ENCODE data around the gene TREM2. TPM values are rescaled to one million over a fixed set of nuclear protein-coding genes. Genes with fewer than 3 reads are reported as not detected.

The TREM2 gene
- total and polyA plus RNA-seq, 2 of the 13 experiments (the other 11 are each of a cell fraction or from before 2014, with no cell fraction given): 0.11 TPM; not detected in 1

DNA sequence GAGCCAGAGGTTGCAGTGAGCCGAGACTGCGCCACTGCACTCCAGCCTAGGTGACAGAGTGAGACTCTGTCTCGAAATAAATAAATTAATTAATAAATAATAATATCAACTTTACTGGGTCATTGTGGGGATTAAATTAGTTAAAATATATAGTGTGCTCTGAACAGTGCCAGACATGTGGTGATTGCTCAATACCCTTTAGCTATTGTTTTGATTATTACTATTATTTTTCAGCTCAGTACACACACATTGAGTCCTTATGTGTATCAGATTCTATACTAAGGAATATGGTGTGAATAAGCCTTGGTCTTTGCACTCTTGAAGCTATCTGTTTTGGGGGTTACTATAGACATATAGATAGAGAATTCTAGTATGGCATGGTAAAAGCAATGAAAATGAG lies 37.6 kb downstream of the TREM2 start:
- H3K4me3 ChIP-seq (replicated peaks in 1 of 3; ENCODE audit: insufficient read depth in 1 of 3, low read depth in 2 of 3, low read length in 3 of 3): no peak overlapping the region
- H2AFZ ChIP-seq (ENCODE audit: low read length): no peak overlapping the region
- H3K9me3 ChIP-seq (ENCODE audit: low read length): no peaks in the 10 kb centered on the region
- FAIRE-seq (no peak), DNase-seq (ENCODE audit: low spot score) (no peak), ATAC-seq (no peak)
- TF ChIP-seq ZMYM3 (CRISPR knock-in tag; IDR thresholded peaks at IDR 0.05) (no peak), CEBPB (IDR thresholded peaks at IDR 0.05; ENCODE audit: borderline replicate concordance, low read depth, low read length) (peak; percentile 52; the same call in 1 of the 2 replicates), HDAC6 (IDR thresholded peaks at IDR 0.05; ENCODE audit: low read depth, low read length) (no peak), AHR (CRISPR knock-in tag; IDR thresholded peaks at IDR 0.05) (no peak)
- in situ Hi-C loops (cut with HindIII; ENCODE audit: extremely low pct_ligation_motif_present, low pct_unique_long_range_greater_than_20kb): no loop called here
- no peaks in the 10 kb centered on the region for H3K4me1 ChIP-seq (ENCODE audit: insufficient read depth, low read length)
- no peaks in the 10 kb centered on the region for H3K79me2 ChIP-seq (ENCODE audit: insufficient read depth, low read length)
- H3K27me3 ChIP-seq (ENCODE audit: control insufficient read depth in 1 of 2, insufficient read depth in 2 of 2, low read length in 2 of 2): peaks cover 0 to 1% of the 10 kb centered on the region in 2 experiments; a peak in 1 of 5 replicates
- H3K9ac ChIP-seq (ENCODE audit: insufficient read depth, low read depth, low read length): no peak overlapping the region
- ChIA-PET CTCF (ENCODE audit: low intra/inter-chr PET ratio, low total read pairs) (no interaction called here), POLR2A (no interaction called here)
- no TSS peak for BruUV-seq (replicated peaks)
- no peak overlapping the region for H3K27ac ChIP-seq (ENCODE audit: extremely low read length, insufficient read depth, low read length)
- H4K20me1 ChIP-seq (ENCODE audit: insufficient read depth, low read length): no peaks in the 10 kb centered on the region
- H3K36me3 ChIP-seq (replicated peaks in 1 of 2; ENCODE audit: control insufficient read depth in 1 of 2, insufficient read depth in 2 of 2, low read length in 2 of 2): no peaks in the 10 kb centered on the region
- WGBS (ENCODE audit: low lambda C conversion rate): 31% methylated on average over 3 of the region's 3 CpGs
- intact Hi-C loops (cut with micrococcal nuclease; ENCODE audit: unreplicated experiment): no loop called here
- no peak overlapping the region for H3K4me2 ChIP-seq (ENCODE audit: low read depth, low read length)

DNA sequence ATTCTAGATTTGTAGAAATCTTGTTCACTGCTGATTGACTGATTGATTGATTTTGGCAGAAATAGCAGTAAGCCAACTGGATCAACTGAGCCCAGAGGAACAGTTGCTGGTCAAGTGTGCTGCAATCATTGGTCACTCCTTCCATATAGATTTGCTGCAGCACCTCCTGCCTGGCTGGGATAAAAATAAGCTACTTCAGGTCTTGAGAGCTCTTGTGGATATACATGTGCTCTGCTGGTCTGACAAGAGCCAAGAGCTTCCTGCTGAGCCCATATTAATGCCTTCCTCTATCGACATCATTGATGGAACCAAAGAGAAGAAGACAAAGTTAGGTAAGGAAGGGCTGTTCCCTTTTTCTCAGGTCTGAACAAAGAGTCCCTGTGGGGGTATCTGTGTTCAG lies 40.0 kb downstream of the TREM2 start:
- POLR2A ChIA-PET: no interaction called here
- Histone ChIP-seq H3K9ac (ENCODE audit: insufficient read depth, low read depth, low read length) (no peak overlapping the region), H3K4me3 (replicated peaks in 1 of 3; ENCODE audit: insufficient read depth in 1 of 3, low read depth in 2 of 3, low read length in 3 of 3) (no peak overlapping the region), H4K20me1 (ENCODE audit: insufficient read depth, low read length) (no peaks in the 10 kb centered on the region), H3K9me3 (ENCODE audit: low read length) (no peaks in the 10 kb centered on the region), H3K4me2 (ENCODE audit: low read depth, low read length) (no peak overlapping the region), H3K4me1 (ENCODE audit: insufficient read depth, low read length) (no peaks in the 10 kb centered on the region), H3K27ac (ENCODE audit: extremely low read length, insufficient read depth, low read length) (no peak overlapping the region), H3K79me2 (ENCODE audit: insufficient read depth, low read length) (no peaks in the 10 kb centered on the region), H3K36me3 (replicated peaks in 1 of 2; ENCODE audit: control insufficient read depth in 1 of 2, insufficient read depth in 2 of 2, low read length in 2 of 2) (no peaks in the 10 kb centered on the region), H2AFZ (ENCODE audit: low read length) (no peak overlapping the region), H3K27me3 (ENCODE audit: control insufficient read depth in 1 of 2, insufficient read depth in 2 of 2, low read length in 2 of 2) (peaks cover 0 to 1% of the 10 kb centered on the region in 2 experiments; a peak in 1 of 5 replicates)
- no peak for ATAC-seq
- DNase-seq (ENCODE audit: low spot score): no peak
- CTCF ChIA-PET (ENCODE audit: low intra/inter-chr PET ratio, low total read pairs): no interaction called here
- WGBS (ENCODE audit: low lambda C conversion rate): 0% methylated on average over 1 of the region's 1 CpG
- no TSS peak for BruUV-seq (replicated peaks)
- intact Hi-C loops (cut with micrococcal nuclease; ENCODE audit: unreplicated experiment): no loop called here
- no peak for FAIRE-seq
- in situ Hi-C loops (cut with HindIII; ENCODE audit: extremely low pct_ligation_motif_present, low pct_unique_long_range_greater_than_20kb): no loop called here
- TF ChIP-seq HNF4A (CRISPR knock-in tag; IDR thresholded peaks at IDR 0.05) (no peak), TFE3 (CRISPR knock-in tag; IDR thresholded peaks at IDR 0.05) (no peak), ZNF451 (CRISPR knock-in tag; IDR thresholded peaks at IDR 0.05) (no peak)
- TF ChIP-seq, protein P1, sequence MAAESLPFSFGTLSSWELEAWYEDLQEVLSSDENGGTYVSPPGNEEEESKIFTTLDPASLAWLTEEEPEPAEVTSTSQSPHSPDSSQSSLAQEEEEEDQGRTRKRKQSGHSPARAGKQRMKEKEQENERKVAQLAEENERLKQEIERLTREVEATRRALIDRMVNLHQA (CRISPR knock-in tag; IDR thresholded peaks at IDR 0.05): no peak
- TF ChIP-seq, protein P2, sequence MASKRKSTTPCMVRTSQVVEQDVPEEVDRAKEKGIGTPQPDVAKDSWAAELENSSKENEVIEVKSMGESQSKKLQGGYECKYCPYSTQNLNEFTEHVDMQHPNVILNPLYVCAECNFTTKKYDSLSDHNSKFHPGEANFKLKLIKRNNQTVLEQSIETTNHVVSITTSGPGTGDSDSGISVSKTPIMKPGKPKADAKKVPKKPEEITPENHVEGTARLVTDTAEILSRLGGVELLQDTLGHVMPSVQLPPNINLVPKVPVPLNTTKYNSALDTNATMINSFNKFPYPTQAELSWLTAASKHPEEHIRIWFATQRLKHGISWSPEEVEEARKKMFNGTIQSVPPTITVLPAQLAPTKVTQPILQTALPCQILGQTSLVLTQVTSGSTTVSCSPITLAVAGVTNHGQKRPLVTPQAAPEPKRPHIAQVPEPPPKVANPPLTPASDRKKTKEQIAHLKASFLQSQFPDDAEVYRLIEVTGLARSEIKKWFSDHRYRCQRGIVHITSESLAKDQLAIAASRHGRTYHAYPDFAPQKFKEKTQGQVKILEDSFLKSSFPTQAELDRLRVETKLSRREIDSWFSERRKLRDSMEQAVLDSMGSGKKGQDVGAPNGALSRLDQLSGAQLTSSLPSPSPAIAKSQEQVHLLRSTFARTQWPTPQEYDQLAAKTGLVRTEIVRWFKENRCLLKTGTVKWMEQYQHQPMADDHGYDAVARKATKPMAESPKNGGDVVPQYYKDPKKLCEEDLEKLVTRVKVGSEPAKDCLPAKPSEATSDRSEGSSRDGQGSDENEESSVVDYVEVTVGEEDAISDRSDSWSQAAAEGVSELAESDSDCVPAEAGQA (IDR thresholded peaks at IDR 0.05; ENCODE audit: low read depth): no peak
- TF ChIP-seq, protein P2 (CRISPR knock-in tag; IDR thresholded peaks at IDR 0.05; ENCODE audit: borderline replicate concordance): no peak
